DMS114 treated with DMSO at 0.1 percent for 48 hours (cell line): ENCODE measurements around the gene ABCA6.

Experiments used
- DNase-seq: peaks from one replicate; lab custom pipeline; 2025; ENCODE audit not compliant: unreplicated experiment; lab: John Stamatoyannopoulos, UW

ABCA6 gene

DNA sequence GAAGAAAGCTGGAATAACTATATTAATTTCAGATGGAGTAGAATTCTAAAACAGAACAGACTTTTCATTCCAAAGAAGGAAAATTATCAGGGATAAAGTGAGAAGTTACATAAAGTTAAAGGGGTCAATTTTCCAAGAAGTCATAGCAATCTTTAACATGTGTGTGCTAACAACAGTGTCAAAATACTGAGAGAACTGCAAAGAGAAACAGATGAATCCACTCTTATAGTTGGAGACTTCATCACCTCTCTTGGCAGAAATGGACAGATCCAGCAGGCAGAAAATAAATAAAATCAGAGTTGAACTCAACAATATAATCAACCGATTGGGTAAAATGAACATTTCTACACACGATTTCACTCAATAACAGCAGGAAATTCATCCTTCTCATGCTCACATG lies 86.4 kb downstream of the ABCA6 start:
- DNase-seq = no peak

DNA sequence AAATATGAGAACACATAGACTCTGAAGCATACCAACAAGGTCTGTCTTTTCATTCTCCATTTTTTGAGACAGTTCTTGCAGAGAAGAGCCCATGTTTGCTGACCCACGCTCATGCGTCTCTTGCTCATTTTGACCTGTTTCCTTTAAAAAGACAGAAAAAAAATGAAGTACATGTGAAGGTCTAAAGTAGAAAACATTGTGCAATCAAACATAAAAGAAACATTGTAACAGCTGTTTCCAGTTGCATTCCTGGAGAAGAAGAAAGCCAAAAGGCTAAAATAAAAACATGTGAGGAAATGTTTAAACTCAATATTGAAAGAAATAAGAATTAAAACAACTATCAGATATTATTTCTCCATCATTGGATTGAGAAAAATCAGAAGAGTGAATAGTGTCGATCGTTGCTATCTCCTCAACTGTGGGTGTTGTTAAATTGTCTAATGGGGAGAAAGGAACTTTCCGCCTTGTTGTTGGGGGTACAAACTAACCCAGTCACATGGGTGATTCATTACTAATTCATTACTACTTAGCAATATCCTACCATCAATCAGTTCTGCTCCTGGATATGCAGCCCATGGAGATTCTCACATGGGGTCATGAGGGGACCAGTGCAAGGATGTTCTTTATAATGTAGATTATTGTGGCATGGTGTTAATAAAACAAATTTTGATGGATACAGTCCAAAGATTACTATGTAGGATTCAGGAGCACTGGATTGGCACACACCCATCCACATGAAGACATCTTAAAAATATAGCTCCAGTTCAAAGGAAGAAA lies 90.5 kb downstream of the ABCA6 start:
- no peak for DNase-seq

DNA sequence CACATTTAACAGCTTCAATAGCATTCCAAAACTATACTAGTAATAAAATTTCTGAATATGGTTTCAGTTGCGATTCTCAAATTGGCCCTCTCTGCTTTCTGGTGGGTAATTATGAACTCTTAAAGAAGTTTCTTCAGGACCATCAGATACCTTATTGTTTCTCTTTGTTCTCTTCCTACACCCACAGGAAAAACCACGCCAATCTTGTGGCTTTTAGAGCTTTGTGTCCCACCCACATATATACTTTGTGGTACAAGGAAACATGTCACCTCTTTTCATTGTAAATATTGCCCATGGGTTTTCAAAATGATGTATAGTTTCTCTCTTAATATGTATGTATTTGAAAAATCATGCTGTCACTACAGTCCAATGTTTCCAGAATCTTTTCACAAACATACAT lies 93.1 kb downstream of the ABCA6 start:
- DNase-seq = no peak

DNA sequence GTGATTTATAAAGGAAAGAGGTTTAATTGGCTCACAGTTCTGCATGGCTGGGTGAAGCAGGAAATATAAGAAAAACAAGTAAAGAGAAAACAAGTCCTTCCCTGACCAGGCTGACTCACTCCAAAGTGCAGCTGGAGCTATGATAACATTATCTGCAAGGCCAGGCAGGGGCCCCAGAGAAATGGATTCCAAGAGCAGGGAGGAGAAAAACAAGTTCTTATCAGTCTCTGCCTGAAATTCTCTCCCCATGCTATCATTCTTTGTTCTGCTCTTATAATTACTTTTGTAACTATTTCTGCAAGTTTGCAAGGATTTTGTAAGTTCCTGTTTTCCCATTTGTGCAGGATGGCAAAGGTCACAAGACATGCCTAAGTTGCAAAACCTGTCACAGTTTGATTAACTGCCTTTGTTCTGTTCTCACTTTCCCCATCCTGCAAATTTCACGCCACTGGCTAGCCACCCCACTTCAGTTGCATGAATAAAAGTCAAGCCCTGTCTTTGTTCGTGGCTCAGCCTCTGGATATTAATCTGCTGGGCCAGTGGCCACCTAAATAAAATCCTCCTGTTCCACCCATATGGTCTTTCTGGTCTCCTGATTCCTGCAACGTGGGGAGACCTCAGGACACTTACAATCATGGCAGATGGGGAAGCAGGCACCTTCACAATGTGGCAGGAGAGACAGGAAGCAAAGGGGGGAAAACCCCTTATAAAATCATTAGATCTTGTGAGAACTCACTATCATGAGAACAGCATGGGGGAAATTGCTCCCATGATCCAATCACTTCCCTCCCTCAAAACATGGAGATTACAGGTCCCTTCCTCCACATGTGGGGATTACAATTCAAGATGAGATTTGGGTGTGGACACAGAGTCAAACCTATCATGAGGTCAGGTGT lies 94.1 kb downstream of the ABCA6 start:
- DNase-seq = no peak

DNA sequence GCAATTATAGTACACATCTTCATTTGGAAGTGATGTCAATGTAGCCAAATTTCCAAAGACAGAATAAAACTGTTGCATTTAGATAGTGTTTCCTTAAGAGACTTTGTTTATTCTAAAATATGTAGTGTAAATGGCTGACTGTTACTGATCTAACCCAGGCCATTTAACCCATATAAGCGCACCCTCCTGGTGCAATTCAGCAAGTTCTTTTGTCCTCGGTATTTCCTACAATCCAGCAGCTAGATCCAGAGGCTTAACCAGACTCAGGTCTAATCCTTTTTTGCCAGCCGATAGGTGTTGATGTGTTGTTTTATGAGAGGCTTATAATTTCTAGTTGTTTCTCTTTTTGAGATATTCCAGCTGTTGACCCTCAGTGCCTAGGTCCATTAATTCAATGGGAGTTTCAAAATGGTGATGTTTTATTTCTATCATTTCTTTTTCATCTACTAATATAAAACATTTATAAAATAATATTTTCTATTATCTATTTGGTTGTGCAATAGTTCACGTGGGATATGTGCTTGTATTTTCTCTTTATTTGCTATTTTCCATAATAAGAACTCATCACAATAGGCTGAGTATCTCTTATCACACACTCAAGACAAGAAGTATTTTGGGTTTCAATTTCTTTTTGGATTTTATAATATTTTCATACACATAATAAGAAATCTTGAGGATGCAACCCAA lies 95.4 kb downstream of the ABCA6 start:
- DNase-seq = no peak

DNA sequence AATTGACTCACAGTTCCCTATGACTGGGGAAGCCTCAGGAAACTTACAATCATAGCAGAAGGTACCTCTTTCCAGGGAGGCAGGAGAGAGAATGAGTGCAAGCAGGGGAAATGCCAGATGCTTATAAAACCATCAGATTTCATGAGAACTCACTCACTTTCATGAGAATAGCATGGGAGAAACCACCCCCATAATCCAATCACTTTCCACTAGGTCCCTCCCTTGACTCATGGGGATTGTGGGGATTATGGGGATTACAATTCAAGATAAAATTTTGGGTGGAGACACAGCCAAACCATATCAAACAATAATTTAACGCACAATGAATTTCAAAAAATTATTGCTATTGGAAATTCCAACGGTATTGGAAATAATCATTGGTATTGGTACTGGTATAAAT lies 96.0 kb downstream of the ABCA6 start:
- no peak for DNase-seq

DNA sequence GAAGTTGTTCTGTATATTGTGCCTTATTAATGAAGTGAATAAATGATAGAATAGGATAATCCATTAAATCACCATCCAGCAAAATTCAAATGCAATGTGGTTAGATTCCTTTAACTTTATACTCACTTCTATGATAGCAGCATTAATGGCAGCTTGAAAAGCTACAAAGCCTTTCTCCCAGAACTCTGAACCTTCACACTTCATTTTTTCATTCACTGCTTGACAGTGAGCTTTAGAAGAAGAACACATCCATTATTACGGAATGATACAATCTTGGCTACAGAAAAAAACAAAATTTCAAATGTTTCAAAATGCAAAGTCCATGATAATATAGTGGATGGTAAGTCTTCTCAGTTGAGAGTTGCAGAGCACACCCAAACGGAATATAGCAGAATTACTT lies 97.3 kb downstream of the ABCA6 start:
- no peak for DNase-seq

DNA sequence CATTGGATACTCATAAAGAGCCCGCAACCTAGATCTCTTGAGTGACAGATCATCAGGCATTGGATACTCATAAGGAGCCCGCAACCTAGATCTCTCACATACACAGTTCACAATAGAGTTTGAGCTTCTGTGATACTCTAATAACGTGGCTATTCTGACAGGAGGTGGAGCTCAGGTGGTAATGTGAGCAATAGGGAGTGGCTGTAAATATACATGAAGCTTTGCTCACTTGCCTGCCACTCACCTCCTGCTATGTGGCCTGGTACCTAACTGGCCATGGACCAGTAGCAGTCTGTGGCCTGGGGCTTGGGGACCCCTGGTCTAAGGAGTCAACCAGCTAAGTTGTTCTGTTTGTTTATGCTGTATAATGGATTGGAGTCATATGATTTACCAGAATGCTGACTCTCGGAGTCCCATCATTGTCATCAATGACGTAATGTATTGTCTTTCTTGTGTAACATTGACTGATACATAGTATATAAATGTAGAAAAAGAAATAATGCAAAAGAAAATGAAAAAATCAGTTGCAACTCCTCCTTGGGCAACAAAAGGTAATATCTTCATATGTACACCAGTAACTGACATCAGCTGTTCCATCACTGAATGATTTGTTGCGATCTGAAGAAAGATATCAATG lies 98.5 kb downstream of the ABCA6 start:
- no peak for DNase-seq

DNA sequence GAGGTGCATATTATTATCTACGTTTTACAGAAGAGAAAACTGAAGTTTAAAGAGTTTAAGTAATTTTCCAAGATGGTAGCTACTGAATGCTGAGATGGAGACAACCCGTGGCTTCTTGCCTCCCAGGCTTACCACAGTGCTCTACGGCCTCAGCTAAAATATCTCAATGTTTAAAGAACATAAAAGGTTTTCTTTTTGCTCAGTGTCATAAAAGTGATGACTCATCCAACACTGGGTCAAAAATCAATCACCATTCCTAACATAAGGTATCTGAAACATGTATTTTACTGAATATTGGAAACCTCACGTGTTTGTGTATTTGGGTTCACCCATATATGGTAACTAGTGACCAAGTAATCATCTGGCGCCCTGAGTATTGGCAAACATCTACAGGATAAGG lies 99.4 kb downstream of the ABCA6 start:
- DNase-seq = no peak

DNA sequence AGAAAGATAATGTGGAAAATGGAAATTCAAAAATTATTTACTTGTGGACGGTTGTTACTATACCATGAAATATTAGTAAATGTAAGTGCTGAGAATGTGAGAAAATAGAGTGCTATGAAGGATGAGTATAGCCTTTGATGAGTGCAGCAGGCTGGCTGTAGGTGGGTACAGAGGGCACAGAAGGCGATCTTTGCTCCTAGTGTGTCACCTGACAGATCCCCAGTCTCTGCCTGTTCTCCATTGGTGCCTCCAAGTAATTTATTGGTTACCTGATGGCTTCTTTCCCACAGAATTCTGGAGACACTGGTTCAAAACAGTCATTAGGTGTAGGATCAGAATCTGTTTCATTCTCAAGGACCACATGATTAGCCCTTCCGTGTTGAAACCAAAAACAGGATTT lies 109.9 kb downstream of the ABCA6 start:
- DNase-seq = no peak

DNA sequence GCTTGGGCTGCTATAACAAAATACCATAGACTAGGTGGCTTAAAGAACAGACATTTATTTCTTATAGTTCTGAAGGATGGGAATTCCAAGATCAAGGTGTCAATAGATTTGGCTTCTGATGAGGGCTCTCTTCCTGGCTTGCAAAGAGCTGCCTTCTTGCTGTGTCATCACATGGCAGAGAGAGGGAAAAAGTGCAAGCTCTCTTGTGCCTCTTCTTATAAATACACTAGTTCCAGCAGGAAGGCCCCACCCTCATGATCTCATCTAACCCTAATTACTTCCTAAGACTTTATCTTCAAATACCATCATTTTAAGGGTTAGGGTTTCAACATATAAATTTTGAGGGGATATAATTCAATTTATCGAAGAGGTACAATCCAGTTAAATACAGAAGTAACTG lies 111.5 kb downstream of the ABCA6 start:
- no peak for DNase-seq
